ENCODE measurements around the gene GALP.
"Not testable (repeated sequence)": the region's sequence is repeated elsewhere in the genome, so short reads cannot be mapped to it uniquely, and the experiment has no call there.

Gene GALP

GRCh38 chr19:56175861-56176307 is at the start of gene GALP:
Gene GALP, plus strand, starts transcription at chr19:56176008. Its CDS starts 1,101 bp downstream, at chr19:56177109.
- not testable (repeated sequence) for H3K27me3 ChIP-seq (ENCODE audit: control insufficient read depth, insufficient read depth, low read length); H3K9me3 ChIP-seq (ENCODE audit: control insufficient read depth, insufficient read depth, low read length); H3K9ac ChIP-seq (ENCODE audit: low read depth, low read length); H3K4me3 ChIP-seq (ENCODE audit: low read depth, low read length); H3K4me1 ChIP-seq (ENCODE audit: control insufficient read depth, insufficient read depth, low read length); H3K36me3 ChIP-seq (ENCODE audit: control insufficient read depth, insufficient read depth, low read length)

- H3K9me3 ChIP-seq (ENCODE audit: control insufficient read depth, insufficient read depth, low read length), result no peaks in the 10 kb centered on the region
Measured at GRCh38 chr19:56126983-56127780, 48.6 kb upstream of the GALP start.

DNA sequence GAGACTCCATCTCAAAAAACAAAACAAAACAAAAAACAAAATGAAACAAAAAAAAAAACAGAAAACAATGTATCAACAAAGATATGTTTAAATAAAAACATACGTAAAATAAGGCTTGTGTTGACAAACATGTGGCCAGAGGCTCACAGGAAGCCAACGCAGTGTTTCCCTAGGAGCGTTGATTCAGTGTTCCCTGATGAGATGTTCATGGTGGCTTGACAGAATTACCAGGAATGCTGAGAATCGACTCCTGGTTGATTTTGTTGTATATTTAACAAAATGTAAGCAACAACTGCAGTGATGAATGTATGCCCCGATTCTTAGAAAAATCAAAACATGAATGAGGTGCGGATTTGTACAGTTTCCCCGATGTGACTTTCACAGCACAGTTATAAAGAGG is 45.8 kb upstream of the GALP start:
- Histone ChIP-seq H3K4me1 (ENCODE audit: control insufficient read depth, insufficient read depth, low read length) (peaks cover 8% of the 10 kb centered on the region), H3K36me3 (ENCODE audit: control insufficient read depth, insufficient read depth, low read length) (no peaks in the 10 kb centered on the region), H3K4me3 (ENCODE audit: low read depth, low read length) (no peak overlapping the region)

More at GRCh38 chr19:56126983-56127780, 48.6 kb upstream of the GALP start:
- H3K27me3 ChIP-seq (ENCODE audit: control insufficient read depth, insufficient read depth, low read length), result no peaks in the 10 kb centered on the region
- no peak overlapping the region for H3K9ac ChIP-seq (ENCODE audit: low read depth, low read length)
- no peaks in the 10 kb centered on the region for H3K36me3 ChIP-seq (ENCODE audit: control insufficient read depth, insufficient read depth, low read length)
- H3K4me1 ChIP-seq (ENCODE audit: control insufficient read depth, insufficient read depth, low read length), result no peaks in the 10 kb centered on the region
- H3K4me3 ChIP-seq (ENCODE audit: low read depth, low read length), result no peak overlapping the region

DNA sequence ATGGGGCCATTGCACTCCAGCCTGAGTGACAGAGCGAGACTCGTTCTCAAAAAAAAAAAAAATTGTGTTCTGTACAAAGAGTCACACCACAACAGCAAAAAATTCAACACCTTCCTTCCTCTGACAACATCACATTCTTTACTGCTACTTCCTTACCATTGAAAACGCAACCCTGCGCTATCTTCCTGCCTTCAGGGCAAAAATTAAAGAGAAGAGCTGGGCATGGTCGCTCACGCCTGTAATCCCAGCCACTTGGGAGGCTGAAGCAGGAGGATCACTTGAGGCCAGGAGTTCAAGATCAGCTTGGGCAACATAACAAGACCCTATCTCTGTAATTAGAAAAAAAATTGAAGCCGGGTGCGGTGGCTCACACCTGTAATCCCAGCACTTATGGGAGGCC is 44.2 kb upstream of the GALP start:
- no peaks in the 10 kb centered on the region for H3K9me3 ChIP-seq (ENCODE audit: control insufficient read depth, insufficient read depth, low read length)
- H3K36me3 ChIP-seq (ENCODE audit: control insufficient read depth, insufficient read depth, low read length), result no peaks in the 10 kb centered on the region
- H3K4me3 ChIP-seq (ENCODE audit: low read depth, low read length), result no peak overlapping the region
- no peak overlapping the region for H3K9ac ChIP-seq (ENCODE audit: low read depth, low read length)
- peaks cover 17% of the 10 kb centered on the region for H3K4me1 ChIP-seq (ENCODE audit: control insufficient read depth, insufficient read depth, low read length)
- no peaks in the 10 kb centered on the region for H3K27me3 ChIP-seq (ENCODE audit: control insufficient read depth, insufficient read depth, low read length)

More for the DNA sequence above, 45.8 kb upstream of the GALP start:
- no peaks in the 10 kb centered on the region for H3K27me3 ChIP-seq (ENCODE audit: control insufficient read depth, insufficient read depth, low read length)
- no peaks in the 10 kb centered on the region for H3K9me3 ChIP-seq (ENCODE audit: control insufficient read depth, insufficient read depth, low read length)
- H3K9ac ChIP-seq (ENCODE audit: low read depth, low read length), result no peak overlapping the region

DNA sequence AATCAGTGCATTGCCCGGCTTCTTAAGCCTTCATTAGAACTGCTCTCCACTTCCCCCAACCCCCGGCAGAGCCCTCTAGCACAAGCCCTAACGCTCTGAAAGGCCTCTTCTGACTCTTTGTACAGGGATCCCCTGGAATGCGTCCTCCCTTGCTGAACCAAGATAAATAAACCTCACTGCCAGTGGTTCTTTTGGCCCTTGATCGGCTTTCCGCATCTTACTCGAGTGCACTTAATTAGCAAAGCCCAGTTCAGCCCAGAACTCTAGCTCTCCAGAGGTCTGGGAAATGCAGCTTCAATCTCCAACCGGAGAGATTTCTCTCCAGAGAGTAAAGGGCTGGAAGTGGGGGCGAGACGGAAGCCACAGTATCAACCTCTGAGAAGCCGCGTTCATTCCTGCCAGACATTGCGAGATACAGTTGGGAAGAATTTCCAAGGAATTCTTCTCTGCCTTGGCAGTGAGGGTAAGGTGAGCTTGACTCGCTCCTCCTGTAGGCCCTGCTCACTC is 43.4 kb upstream of the GALP start:
- no peaks in the 10 kb centered on the region for H3K36me3 ChIP-seq (ENCODE audit: control insufficient read depth, insufficient read depth, low read length)
- H3K4me3 ChIP-seq (ENCODE audit: low read depth, low read length), result no peak overlapping the region
- H3K9ac ChIP-seq (ENCODE audit: low read depth, low read length), result no peak overlapping the region
- no peaks in the 10 kb centered on the region for H3K9me3 ChIP-seq (ENCODE audit: control insufficient read depth, insufficient read depth, low read length)
- H3K27me3 ChIP-seq (ENCODE audit: control insufficient read depth, insufficient read depth, low read length), result no peaks in the 10 kb centered on the region
- H3K4me1 ChIP-seq (ENCODE audit: control insufficient read depth, insufficient read depth, low read length), result peaks cover 17% of the 10 kb centered on the region

- H3K27me3 ChIP-seq (ENCODE audit: control insufficient read depth, insufficient read depth, low read length), result no peaks in the 10 kb centered on the region
- no peaks in the 10 kb centered on the region for H3K9me3 ChIP-seq (ENCODE audit: control insufficient read depth, insufficient read depth, low read length)
- no peaks in the 10 kb centered on the region for H3K36me3 ChIP-seq (ENCODE audit: control insufficient read depth, insufficient read depth, low read length)
- H3K4me1 ChIP-seq (ENCODE audit: control insufficient read depth, insufficient read depth, low read length), result peaks cover 17% of the 10 kb centered on the region
- no peak overlapping the region for H3K4me3 ChIP-seq (ENCODE audit: low read depth, low read length)
- H3K9ac ChIP-seq (ENCODE audit: low read depth, low read length), result no peak overlapping the region
Measured at GRCh38 chr19:56133858-56134653, 41.8 kb upstream of the GALP start.

- H3K4me3 ChIP-seq (ENCODE audit: low read depth, low read length), result no peak overlapping the region
- no peaks in the 10 kb centered on the region for H3K27me3 ChIP-seq (ENCODE audit: control insufficient read depth, insufficient read depth, low read length)
- peaks cover 17% of the 10 kb centered on the region for H3K4me1 ChIP-seq (ENCODE audit: control insufficient read depth, insufficient read depth, low read length)
- H3K36me3 ChIP-seq (ENCODE audit: control insufficient read depth, insufficient read depth, low read length), result no peaks in the 10 kb centered on the region
- H3K9me3 ChIP-seq (ENCODE audit: control insufficient read depth, insufficient read depth, low read length), result no peaks in the 10 kb centered on the region
- no peak overlapping the region for H3K9ac ChIP-seq (ENCODE audit: low read depth, low read length)
Measured at GRCh38 chr19:56134654-56134921, 41.2 kb upstream of the GALP start.

- Histone ChIP-seq H3K9ac (ENCODE audit: low read depth, low read length) (no peak overlapping the region), H3K4me3 (ENCODE audit: low read depth, low read length) (peak overlapping the region; percentile 16), H3K4me1 (ENCODE audit: control insufficient read depth, insufficient read depth, low read length) (peaks cover 17% of the 10 kb centered on the region), H3K27me3 (ENCODE audit: control insufficient read depth, insufficient read depth, low read length) (no peaks in the 10 kb centered on the region), H3K36me3 (ENCODE audit: control insufficient read depth, insufficient read depth, low read length) (no peaks in the 10 kb centered on the region), H3K9me3 (ENCODE audit: control insufficient read depth, insufficient read depth, low read length) (no peaks in the 10 kb centered on the region)
Measured at GRCh38 chr19:56136362-56136761, 39.4 kb upstream of the GALP start.

- no peaks in the 10 kb centered on the region for H3K9me3 ChIP-seq (ENCODE audit: control insufficient read depth, insufficient read depth, low read length)
- no peak overlapping the region for H3K4me3 ChIP-seq (ENCODE audit: low read depth, low read length)
- peaks cover 20% of the 10 kb centered on the region for H3K4me1 ChIP-seq (ENCODE audit: control insufficient read depth, insufficient read depth, low read length)
- H3K36me3 ChIP-seq (ENCODE audit: control insufficient read depth, insufficient read depth, low read length), result no peaks in the 10 kb centered on the region
- no peaks in the 10 kb centered on the region for H3K27me3 ChIP-seq (ENCODE audit: control insufficient read depth, insufficient read depth, low read length)
- no peak overlapping the region for H3K9ac ChIP-seq (ENCODE audit: low read depth, low read length)
Measured at GRCh38 chr19:56137405-56137804, 38.4 kb upstream of the GALP start.

DNA sequence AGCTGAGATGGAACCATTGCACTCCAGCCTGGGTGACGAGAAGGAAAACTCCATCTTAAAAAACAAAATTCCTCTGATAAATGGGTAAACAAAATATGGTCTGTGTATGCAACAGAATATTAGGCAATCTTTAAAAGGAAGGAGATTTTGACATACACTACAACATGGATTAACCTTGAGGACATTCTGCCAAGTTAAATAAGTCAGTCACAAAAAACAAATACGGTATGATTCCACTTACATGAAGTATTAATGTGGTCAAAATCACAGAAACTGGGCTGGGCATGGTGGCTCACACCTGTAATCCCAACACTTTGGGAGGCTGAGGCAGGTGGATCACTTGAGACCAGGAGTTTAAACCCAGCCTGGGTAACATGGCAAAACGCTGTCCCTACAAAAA is 37.7 kb upstream of the GALP start:
- Histone ChIP-seq H3K4me3 (ENCODE audit: low read depth, low read length) (no peak overlapping the region), H3K4me1 (ENCODE audit: control insufficient read depth, insufficient read depth, low read length) (peaks cover 20% of the 10 kb centered on the region), H3K9ac (ENCODE audit: low read depth, low read length) (no peak overlapping the region), H3K36me3 (ENCODE audit: control insufficient read depth, insufficient read depth, low read length) (no peaks in the 10 kb centered on the region), H3K9me3 (ENCODE audit: control insufficient read depth, insufficient read depth, low read length) (no peaks in the 10 kb centered on the region), H3K27me3 (ENCODE audit: control insufficient read depth, insufficient read depth, low read length) (no peaks in the 10 kb centered on the region)

DNA sequence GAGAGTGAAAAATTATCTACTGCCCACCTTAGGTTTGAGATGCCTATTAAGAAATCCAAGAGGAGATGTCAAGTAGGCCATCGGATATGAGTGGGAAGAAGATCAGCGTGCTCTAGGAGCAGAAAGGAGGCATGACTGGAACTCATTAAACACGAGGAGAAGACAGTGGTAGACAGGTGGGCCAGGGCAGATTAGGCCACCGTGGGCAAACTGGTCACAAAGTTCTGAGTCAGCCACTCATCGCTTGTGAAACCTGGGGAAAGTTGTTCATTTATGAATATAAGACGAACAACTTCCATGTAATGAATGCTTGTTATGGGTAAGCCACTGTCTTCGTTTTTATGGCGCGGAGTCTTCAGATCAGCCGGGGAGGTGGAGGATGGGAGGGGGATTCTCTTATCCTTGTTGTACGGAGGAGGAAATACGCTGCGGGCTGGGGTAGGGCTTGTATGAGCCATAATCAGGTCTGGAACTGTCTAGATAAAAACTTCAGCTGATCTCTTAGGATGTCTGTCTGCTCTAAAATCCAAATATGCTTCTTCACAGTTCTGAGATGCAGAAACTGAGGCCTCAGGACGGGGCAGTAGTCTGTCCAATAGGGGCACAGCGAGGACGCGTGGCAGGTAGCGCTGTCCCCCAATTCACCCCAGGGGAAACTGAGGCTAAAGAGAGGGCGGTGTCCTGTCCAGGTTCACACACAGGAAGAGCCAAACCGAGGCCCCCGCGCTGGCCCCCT is 35.8 kb upstream of the GALP start:
- no peaks in the 10 kb centered on the region for H3K9me3 ChIP-seq (ENCODE audit: control insufficient read depth, insufficient read depth, low read length)
- no peaks in the 10 kb centered on the region for H3K27me3 ChIP-seq (ENCODE audit: control insufficient read depth, insufficient read depth, low read length)
- H3K4me3 ChIP-seq (ENCODE audit: low read depth, low read length), result peak overlapping the region; percentile 70
- no peak overlapping the region for H3K9ac ChIP-seq (ENCODE audit: low read depth, low read length)
- H3K4me1 ChIP-seq (ENCODE audit: control insufficient read depth, insufficient read depth, low read length), result peaks cover 12% of the 10 kb centered on the region
- H3K36me3 ChIP-seq (ENCODE audit: control insufficient read depth, insufficient read depth, low read length), result no peaks in the 10 kb centered on the region

All from iPS-15b (cell line).